Transverse colon (tissue), 4 donors: ENCODE data around the gene SETD5. TPM values are rescaled to one million over a fixed set of nuclear protein-coding genes. Genes with fewer than 3 reads are reported as not detected.
A peak's percentile ranks its signal among the peaks of the same experiment; 100 is the strongest.

Experiments used
- DNase-seq: peaks from one replicate; pipeline ENCODE4 v3.0.0-alpha.2; 2019
- H3K27ac ChIP-seq, 4 donors: fragments of 200-600 bp; sonication (generic); 2 replicates each; pipeline ENCODE4 v1.5.1; 2016 to 2018; ENCODE audit warnings: inconsistent platforms in 4 of 4
- H3K27me3 ChIP-seq: fragments of 200-600 bp; sonication (generic); 2 replicates; pipeline ENCODE4 v1.5.1; 2017; ENCODE audit warnings: inconsistent platforms
- H3K36me3 ChIP-seq, 4 donors: fragments of 200-600 bp; sonication (generic); 2 replicates each; pipeline ENCODE4 v1.5.1; 2017 to 2019; ENCODE audit warnings: inconsistent platforms in 4 of 4
- H3K4me1 ChIP-seq, 4 donors: fragments of 200-600 bp; sonication (generic); 2 replicates each; pipeline ENCODE4 v1.5.1; 2017 to 2020; ENCODE audit warnings: inconsistent platforms in 4 of 4
- H3K4me3 ChIP-seq, 4 donors: fragments of 200-600 bp; sonication (generic); 1 replicate in 1 of 4; 2 replicates in 3 of 4; pipeline versions ENCODE4 v1.5.1 to v1.6.1; 2017 to 2019; ENCODE audit warnings: inconsistent platforms in 4 of 4
- H3K9me3 ChIP-seq, 2 donors: fragments of 200-600 bp; sonication (generic); 2 replicates each; pipeline ENCODE4 v1.5.1; 2017 to 2019; ENCODE audit warnings: inconsistent platforms in 2 of 2
- CTCF ChIP-seq, 5 experiments: fragments of 200-600 bp in 3 of 5; fragments of 450-650 bp in 2 of 5; sonication (generic) in 3 of 5; IDR thresholded peaks; 1 replicate in 2 of 5; 2 replicates in 3 of 5; pipeline ENCODE4 v1.5.1; 2016 to 2017; ENCODE audit warnings: antibody characterized with exemption in 5 of 5, inconsistent platforms in 3 of 5, mild to moderate bottlenecking in 2 of 5, moderate library complexity in 1 of 5
- EP300 ChIP-seq: sonication (generic); formaldehyde crosslinking; IDR thresholded peaks from one replicate; pipeline ENCODE4 v1.6.1; 2017; ENCODE audit warnings: antibody characterized with exemption, low read depth
- POLR2A ChIP-seq: fragments of 450-650 bp; IDR thresholded peaks from one replicate; pipeline ENCODE4 v1.6.1; 2016; ENCODE audit warnings: antibody characterized with exemption, mild to moderate bottlenecking, moderate library complexity
- POLR2AphosphoS5 ChIP-seq, 3 donors: sonication (generic); formaldehyde crosslinking; IDR thresholded peaks; one replicate each; pipeline ENCODE4 v1.6.1; 2016; ENCODE audit warnings: antibody characterized with exemption in 3 of 3
- WGBS, 2 donors: methylation state at CpG; one replicate each; pipeline ENCODE4 v1.1.5; 2018; ENCODE audit warnings: low coverage in 1 of 2; 5-methylcytosine and 5-hydroxymethylcytosine counted together
- in situ Hi-C, 4 donors: fragments of 200-750 bp; cut with MboI; loops; one replicate each; pipeline versions ENCODE4 v1.15.0 to v1.15.1; 2017; ENCODE audit warnings: low sequenced_read_pairs in 3 of 4, low pct_ligation_motif_present in 1 of 4, low pct_unique_long_range_greater_than_20kb in 1 of 4
- intact Hi-C: fragments of 100-400 bp; cut with DNase I; formaldehyde crosslinking; loops from one replicate; pipeline ENCODE4 v1.15.1; 2023; ENCODE audit warnings: low total_unique reads
- total RNA-seq, 4 donors: library from RNA; depleted of rRNA; stranded (reverse); fragments of >200 nt; gene quantifications; one replicate each; pipeline ENCODE4 v1.1.0, GENCODE V29; 2016

Gene SETD5
- total RNA-seq, 4 donors from 2014 or later = 70.6 to 161 (median 129) TPM

GRCh38 chr3:9416139-9416780 is 18.8 kb downstream of the SETD5 start:
- no peaks in the 10 kb centered on the region for H3K36me3 ChIP-seq
- in situ Hi-C loops (loop anchor here in 1 of 4 donors (10.0 kb wide), 1 partner anchor 61 kb away; no protein-coding TSS in a partner anchor), intact Hi-C loops (no loop called here)
- H3K27ac ChIP-seq = peak overlapping the region in 1 of 4 donors; percentile 5
- no peaks in the 10 kb centered on the region for H3K27me3 ChIP-seq
- H3K4me1 ChIP-seq = peaks cover 14 to 79% (median 36%) of the 10 kb centered on the region in 4 donors
- no peak for TF ChIP-seq POLR2AphosphoS5 (IDR thresholded peaks at IDR 0.05)
- TF ChIP-seq CTCF (IDR thresholded peaks at IDR 0.05) = no peak
- no peak for TF ChIP-seq EP300
- TF ChIP-seq POLR2A = no peak
- H3K9me3 ChIP-seq = no peaks in the 10 kb centered on the region
- no peak for DNase-seq
- H3K4me3 ChIP-seq = no peak overlapping the region
- 41 to 59% methylated on average over 3 of the region's 3 CpGs for WGBS, 2 donors

GRCh38 chr3:9420850-9421549 is 23.6 kb downstream of the SETD5 start:
- WGBS, 2 donors = 75 to 81% methylated on average over 2 of the region's 2 CpGs
- no peaks in the 10 kb centered on the region for H3K27me3 ChIP-seq
- peaks cover 38 to 82% (median 52%) of the 10 kb centered on the region in 4 donors for H3K4me1 ChIP-seq
- no peak for DNase-seq
- intact Hi-C loops = no loop called here
- H3K27ac ChIP-seq = peak overlapping the region; percentile 35 to 91 (median 86)
- no peak for TF ChIP-seq POLR2A
- no peak for TF ChIP-seq POLR2AphosphoS5 (IDR thresholded peaks at IDR 0.05)
- no peak for TF ChIP-seq CTCF (IDR thresholded peaks at IDR 0.05)
- no peak for TF ChIP-seq EP300
- H3K9me3 ChIP-seq = no peaks in the 10 kb centered on the region
- H3K4me3 ChIP-seq = no peak overlapping the region
- H3K36me3 ChIP-seq = no peaks in the 10 kb centered on the region
- in situ Hi-C loops = no loop called here

- DNase-seq = peak; percentile 87
- TF ChIP-seq POLR2AphosphoS5 (IDR thresholded peaks at IDR 0.05) (peak; percentile 73 to 92 (median 86)), POLR2A (peak; percentile 58), EP300 (no peak), CTCF (IDR thresholded peaks at IDR 0.05) (peak; percentile 47 to 76 (median 54))
- H3K4me1 ChIP-seq = peaks cover 31 to 69% (median 44%) of the 10 kb centered on the region in 4 donors
- no peak overlapping the region for H3K4me3 ChIP-seq
- H3K36me3 ChIP-seq = peaks cover 0 to 17% (median 6%) of the 10 kb centered on the region in 4 donors
- peak overlapping the region; percentile 84 to 91 (median 90) for H3K27ac ChIP-seq
- in situ Hi-C loops = no loop called here
- no peaks in the 10 kb centered on the region for H3K27me3 ChIP-seq
- no peaks in the 10 kb centered on the region for H3K9me3 ChIP-seq
- WGBS, 2 donors = 7 to 16% methylated on average over 5 of the region's 5 CpGs
- intact Hi-C loops = no loop called here
These were observed 25.5 kb downstream of the SETD5 start for GRCh38 chr3:9422712-9423424.

GRCh38 chr3:9428411-9428810 is 31.0 kb downstream of the SETD5 start:
- Histone ChIP-seq H3K4me1 (peaks cover 10 to 25% (median 12%) of the 10 kb centered on the region in 4 donors), H3K4me3 (no peak overlapping the region), H3K36me3 (peaks cover 0 to 54% (median 27%) of the 10 kb centered on the region in 4 donors), H3K9me3 (no peaks in the 10 kb centered on the region), H3K27me3 (no peaks in the 10 kb centered on the region), H3K27ac (no peak overlapping the region)
- no peak for TF ChIP-seq EP300
- no peak for TF ChIP-seq POLR2A
- TF ChIP-seq POLR2AphosphoS5 (IDR thresholded peaks at IDR 0.05) = no peak
- no peak for TF ChIP-seq CTCF (IDR thresholded peaks at IDR 0.05)
- DNase-seq = no peak
- in situ Hi-C loops = no loop called here
- intact Hi-C loops = loop anchor here (5.0 kb wide), 1 partner anchor 1714 kb away; no protein-coding TSS in a partner anchor
